Forelimb muscle (tissue), 1 donor: Measurements from ENCODE around the gene TIPRL. TPM values are rescaled to one million over a fixed set of nuclear protein-coding genes. Genes with fewer than 3 reads are reported as not detected.

ENCODE experiments used
- DNase-seq: peaks from one replicate; pipeline ENCODE4 v3.0.0-alpha.2; 2013; ENCODE audit warnings: low read depth
- polyA plus RNA-seq: library from polyadenylated mRNA; unstranded; fragments of 120-200 nt; gene quantifications from one replicate; pipeline ENCODE4 v1.2.1, GENCODE V29; 2013; ENCODE audit not compliant: insufficient read length

Gene TIPRL
- polyA plus RNA-seq, 1 donor, result 31.2 TPM

DNA sequence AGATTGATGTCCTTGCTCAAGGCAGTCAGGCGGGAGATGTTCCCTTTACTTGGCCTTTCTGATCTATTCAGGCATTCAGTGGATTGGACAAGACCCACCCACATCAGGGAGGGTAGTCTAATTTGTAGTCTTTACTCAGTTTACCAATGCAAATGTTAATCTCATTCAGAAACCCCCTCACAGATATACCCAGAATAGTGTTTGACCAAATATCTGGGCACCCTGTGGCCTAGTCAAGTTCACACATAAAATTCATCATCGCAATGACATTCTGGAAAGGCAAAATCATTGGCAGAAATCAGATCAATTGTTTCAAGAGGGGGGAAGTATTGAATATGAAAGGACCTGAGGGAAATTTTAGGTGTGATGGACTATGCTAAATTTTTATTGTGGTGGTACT, 34.6 kb downstream of the TIPRL start:
- DNase-seq, result no peak

DNA sequence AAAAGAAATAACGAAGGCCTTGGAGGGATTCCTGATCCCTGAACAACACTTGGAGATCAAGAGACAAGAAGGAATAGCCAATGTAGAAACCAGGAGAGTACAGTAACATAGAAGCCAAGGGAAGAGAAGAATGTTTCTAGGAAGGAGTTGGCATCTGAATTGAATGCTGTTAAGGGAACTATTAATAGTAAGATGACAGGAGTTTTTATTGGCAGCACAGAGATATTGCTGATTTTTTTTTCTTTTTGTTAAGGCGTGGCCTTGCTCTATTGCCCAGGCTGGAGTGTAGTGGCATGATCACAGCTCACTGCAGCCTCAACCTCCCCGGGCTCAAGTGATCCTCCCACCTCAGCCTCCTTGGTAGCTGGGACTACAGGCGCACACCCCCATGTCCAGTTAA, 37.4 kb downstream of the TIPRL start:
- no peak for DNase-seq

DNA sequence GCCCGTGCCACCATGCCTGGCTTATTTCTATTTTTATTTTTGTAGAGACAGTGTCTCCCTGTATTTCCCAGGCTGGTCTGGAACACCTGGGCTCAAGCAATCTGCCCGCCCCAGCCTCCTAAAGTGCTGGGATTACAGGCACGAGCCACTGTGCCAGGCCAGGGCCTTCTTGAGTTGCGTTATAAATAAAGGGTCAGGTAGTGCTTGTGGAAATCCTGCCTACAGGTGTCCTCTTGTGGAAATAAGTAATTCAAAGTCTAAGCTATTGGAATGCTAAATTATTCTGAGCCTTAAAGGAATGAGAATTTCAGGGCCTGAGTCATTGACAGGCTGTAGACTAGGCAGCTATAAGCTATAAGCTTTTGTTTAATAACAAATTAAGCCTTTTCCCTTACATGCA, 38.9 kb downstream of the TIPRL start:
- DNase-seq, result no peak

GRCh38 chr1:168218658-168219057, 39.9 kb downstream of the TIPRL start:
- no peak for DNase-seq

- DNase-seq, result no peak
Measured at GRCh38 chr1:168220470-168220871, 41.7 kb downstream of the TIPRL start.

DNA sequence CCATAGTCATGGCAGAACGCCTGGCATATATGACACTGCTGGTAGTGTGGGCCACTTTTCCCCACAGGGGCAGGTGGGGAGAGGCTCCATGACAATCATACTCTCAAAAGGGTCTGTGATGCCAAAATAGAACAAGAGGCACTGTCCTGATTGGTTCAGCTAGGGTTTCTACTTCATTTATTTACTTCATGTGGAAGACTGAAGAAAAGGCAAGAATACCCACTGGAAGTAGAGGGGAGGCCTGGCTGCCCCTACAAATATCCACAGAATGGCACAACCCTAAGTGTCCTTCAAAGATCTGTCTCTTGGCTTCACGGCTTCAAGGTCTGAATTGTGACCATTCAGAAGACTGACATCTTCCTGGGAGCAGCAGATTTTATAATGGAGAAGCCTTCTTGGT, 42.5 kb downstream of the TIPRL start:
- no peak for DNase-seq

DNA sequence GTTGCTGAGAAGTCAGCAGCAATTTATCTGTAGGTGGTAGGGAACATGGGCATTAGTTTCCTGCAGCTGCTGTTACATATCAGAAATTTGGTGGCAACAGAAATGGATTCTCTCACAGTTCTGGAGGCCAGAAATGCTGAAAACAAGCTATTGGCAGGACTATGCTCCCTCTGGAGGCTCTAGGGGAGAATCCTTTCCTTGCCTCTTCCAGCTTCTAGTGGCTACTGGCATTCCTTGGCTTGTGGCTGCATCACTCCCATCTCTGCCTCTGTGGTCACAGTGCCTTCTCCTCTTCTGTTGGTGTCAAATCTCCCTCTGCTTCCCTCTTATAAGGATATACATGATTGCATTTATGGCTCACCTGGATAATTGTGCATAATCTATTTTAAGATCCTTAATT, 44.5 kb downstream of the TIPRL start:
- DNase-seq, result no peak

DNA sequence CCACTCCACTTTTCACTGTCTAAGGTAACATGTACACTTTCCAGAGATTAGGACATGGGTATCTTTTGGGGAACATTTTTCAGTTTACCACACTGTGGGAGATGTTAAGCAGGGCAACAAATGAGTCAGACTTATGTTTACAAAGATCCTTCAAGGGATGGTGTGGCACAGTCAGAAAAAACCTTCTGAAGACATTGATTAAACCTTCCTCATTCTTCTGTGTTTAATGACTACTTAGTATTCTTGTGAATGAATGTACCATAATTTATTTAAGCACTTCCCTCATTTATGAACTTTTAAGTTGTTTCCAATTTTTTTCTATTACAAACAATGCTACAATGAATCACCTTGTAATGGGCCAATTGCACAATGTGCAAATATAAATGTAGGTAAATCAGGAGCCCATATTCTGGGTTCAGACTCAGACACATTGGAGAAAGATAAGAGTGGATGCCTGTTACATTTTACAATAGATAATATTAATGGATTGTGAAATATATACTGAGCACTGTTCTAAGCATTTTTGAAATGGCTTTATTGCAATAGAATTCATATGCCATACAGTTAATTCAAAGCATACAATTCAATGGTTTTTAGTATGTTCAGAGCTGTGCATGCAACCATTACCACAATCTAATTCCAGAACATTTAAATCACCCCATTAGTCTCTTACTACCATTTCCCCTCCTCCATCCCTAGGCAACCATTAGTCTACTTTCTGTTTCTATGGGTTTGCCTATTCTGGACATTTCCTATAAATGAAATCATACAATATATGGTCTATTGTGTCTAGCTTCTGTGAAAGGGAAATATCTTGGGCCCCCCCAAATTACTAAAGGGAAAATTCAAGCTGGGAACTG, 45.1 kb downstream of the TIPRL start:
- DNase-seq, result no peak

DNA sequence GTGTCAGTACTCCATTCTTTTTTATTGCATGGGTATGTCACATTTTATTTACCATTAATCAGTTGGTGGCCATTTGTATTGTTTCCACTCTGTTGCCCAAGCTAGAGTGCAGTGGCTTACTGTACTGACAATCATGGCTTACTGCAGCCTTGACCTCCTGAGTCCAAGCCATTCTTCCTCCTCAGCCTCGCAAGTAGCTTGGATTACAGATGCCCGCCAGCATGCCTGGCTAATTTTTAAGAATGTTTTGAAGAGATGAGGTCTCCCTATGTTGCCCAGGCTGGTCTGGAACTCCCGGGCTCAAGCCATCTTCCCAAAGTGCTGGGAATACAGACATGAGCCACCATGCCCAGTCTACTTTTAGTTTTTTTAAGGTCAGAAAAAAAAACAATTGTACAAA, 46.2 kb downstream of the TIPRL start:
- no peak for DNase-seq

- DNase-seq, result no peak
Measured at GRCh38 chr1:168225476-168226190, 46.9 kb downstream of the TIPRL start, which contains the start of gene SFT2D2. TSS of gene SFT2D2 (plus strand) at chr1:168226004. CDS start at chr1:168226080, 76 bp downstream.

- no peak for DNase-seq
Measured at GRCh38 chr1:168227620-168228019, 48.9 kb downstream of the TIPRL start.

GRCh38 chr1:168229893-168230292, 51.1 kb downstream of the TIPRL start:
- no peak for DNase-seq

GRCh38 chr1:168230709-168231108, 51.9 kb downstream of the TIPRL start:
- DNase-seq, result no peak

GRCh38 chr1:168234846-168235547, 56.2 kb downstream of the TIPRL start:
- no peak for DNase-seq

- DNase-seq, result no peak
Measured at GRCh38 chr1:168235548-168235885, 56.8 kb downstream of the TIPRL start.

DNA sequence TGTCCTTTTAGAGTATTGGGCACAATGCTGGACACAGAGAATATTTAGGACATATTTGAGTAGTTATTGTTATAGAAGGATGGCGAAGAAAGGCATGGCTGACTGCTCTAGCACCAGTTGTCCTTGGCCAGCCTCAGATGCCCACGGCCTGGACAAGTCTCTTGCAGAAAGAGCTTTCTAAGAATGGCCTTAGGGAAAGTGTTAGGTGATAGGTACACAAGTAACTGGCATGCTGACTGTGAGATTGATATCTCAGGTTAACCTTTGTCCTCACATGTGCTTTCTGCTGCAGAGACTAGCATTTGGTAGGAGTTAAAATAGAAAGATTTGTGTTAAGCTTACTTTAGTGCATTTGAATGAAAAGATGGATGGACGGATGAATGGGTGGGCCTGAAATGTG, 57.2 kb downstream of the TIPRL start:
- no peak for DNase-seq

GRCh38 chr1:168236836-168237611, 58.3 kb downstream of the TIPRL start:
- no peak for DNase-seq

DNA sequence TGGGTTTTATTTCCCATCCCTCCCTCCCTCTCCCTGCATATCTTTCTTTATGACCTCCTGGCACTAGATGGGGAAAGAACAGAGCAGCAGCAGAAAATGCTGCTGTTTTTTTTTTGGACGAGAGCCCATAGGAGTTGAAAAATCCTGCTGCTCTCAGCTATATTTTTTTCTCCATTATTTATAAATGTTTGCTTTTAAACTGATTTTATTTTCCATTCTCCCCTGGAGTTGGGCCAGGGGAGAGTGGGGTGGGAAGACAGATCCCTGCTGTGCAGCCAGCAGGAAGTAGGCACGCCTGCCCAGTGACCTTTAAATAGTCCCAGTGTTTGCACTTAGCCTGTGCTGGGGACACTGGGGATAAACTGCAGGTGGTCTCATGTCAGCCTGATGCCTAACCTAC, 64.4 kb downstream of the TIPRL start:
- no peak for DNase-seq

- DNase-seq, result no peak
Measured at GRCh38 chr1:168243636-168244212, 65.0 kb downstream of the TIPRL start.

DNA sequence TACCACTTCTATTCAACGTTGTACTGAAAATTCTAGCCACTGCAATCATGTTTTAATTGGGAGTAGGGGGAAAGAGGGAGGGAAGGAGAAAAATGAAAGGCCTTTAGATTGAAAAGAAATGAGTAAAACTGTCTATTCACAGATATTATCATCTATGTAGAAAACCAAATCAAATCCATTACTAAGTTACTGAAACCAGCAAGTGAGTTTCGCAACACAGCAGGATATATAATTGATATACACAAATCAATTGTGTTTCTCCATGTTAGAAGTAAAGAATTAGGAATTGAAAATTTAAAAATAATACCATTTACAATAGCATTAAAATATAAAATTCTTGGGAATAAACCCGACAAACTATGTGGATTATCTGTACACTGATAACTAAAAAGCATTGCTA, 66.3 kb downstream of the TIPRL start:
- no peak for DNase-seq

- DNase-seq, result no peak
Measured at GRCh38 chr1:168246506-168246905, 67.7 kb downstream of the TIPRL start.
